GM21367 (cell line): Measurements from ENCODE around the gene SOWAHA.
"Not testable (repeated sequence)": the region's sequence is repeated elsewhere in the genome, so short reads cannot be mapped to it uniquely, and the experiment has no call there.

ENCODE experiments used
- ATAC-seq: cut with Tn5 transposase; IDR thresholded peaks from one replicate; pipeline ENCODE4 v1.9.1; 2021; ENCODE audit not compliant: unreplicated experiment

The SOWAHA gene

DNA sequence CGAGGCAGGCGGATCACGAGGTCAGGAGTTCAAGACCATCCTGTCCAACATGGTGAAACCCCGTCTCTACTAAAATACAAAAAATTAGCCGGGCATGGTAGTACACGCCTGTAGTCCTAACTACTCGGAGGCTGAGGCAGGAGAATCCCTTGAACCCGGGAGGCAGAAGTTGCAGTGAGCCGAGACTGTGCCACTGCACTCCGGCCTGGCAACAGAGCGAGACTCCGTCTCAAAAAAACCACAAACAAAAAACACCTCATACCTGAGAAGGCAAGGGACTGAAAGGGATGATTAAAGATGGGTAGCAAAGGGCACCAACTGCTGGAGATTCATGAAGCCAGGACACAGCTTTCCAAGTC, 6.3 kb upstream of the SOWAHA start:
- not testable (repeated sequence) for ATAC-seq

DNA sequence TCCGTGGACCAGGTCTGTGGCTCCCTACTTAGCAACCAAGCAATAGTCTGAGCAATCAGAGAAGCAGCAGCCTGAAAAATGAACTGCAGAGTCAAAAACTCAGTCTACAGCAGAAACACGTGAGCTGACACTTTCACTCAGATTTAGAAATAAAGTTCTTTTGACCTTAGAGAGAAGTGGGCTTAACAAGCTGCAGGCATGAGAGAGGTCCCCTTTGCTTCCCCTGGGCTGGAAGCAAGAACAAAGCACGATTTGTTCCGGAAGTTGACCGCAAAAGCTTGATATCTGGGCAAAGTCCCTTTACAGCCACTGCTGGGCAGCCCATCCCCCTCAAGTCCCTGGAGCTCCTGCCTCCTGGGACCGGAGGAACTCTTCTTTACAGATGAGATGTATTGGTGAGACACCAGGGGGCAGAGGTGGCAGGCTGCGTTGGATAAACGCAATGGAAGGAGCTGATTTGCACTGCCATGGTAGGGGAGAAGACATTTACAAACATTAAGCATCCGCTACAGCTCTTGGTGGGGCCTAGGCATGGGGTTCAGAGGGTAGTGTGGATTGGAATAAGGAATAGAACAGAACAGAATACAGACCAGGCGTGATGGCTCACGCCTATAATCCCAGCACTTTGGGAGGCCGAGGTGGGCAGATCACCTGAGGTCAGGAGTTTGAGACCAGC, 5.8 kb upstream of the SOWAHA start:
- no peak for ATAC-seq

DNA sequence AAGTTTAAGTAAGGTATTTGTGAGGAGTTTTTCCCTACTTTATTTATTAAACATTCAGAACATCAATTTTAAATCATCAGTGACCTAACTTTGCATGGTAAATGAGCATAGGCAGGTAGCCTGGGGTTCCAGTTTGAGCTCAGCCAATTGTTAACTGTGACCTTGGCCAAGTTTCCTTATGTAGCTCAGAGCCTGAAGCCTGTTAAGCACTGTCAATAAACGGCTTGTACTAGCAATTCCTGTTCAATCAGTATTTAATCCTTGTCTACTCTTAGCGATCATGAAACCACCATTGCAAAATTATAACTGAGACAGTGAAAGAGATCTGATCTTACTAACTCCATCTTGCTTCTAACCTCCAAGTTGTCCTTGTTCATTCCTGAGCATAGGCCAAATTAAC, 4.7 kb upstream of the SOWAHA start:
- no peak for ATAC-seq

DNA sequence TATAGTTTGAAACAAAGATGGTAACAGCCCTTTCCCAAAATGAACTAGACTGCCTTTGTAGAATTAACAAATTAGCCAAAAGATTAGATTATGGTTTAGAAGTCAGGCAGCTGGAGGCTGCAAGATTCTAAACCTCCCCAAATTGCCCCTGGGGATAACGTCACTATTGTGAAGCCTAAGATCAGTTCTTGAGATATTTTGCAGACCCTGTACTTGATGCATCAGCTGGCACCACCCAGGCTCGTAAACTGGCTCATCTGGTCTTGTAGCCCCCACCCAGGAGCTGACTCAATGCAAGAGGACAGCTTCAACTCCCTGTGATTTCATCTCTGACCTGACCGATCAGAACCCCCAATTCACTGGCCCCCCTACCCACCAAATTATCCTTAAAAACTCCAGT, 4.2 kb upstream of the SOWAHA start:
- ATAC-seq: no peak

DNA sequence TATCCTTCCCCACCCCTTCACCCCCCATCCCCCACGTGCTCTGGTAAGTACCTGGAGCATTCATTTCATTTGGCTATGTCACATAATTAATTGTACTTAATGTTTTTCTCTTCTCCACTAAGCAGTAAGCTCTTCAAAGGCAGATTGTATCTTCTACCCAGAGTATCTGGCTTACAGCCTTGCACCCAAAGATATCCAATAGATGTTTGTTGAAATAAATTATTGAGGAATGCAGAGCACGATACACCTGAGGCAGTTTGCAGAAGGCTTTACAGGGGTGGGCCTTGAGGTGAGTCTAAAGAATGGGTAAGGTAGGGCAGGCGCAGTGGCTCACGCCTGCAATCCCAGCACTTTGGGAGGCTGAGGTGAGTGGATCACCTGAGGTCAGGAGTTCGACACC, 2.5 kb upstream of the SOWAHA start:
- no peak for ATAC-seq

DNA sequence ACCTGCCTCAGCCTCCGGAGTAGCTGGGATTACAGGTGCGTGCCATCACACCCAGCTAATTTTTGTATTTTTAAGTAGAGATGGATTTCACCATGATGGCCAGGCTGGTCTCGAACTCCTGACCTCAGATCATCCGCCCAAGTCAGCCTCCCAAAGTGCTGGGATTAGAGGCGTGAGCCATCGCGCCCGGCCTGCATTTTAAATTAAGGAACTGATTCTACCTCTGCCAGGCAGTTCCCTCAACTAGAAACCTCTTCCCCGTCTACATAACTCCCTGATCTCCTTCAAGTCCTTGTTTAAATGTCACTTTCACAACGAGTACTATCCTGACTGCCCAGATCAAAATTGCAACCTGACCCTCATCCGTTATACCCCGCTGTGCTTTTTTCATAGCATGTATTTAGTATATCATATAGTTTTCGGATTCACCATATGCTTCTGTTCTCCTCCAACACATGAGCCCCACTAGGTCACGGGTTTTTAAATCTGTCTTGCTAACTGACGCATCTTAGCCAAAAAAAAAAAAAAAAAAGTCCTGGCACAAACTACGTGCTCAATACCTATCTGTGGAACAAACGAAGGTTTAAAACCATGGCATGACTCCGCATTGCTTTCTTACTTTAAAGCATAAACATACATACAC, 858 bp upstream of the SOWAHA start:
- ATAC-seq: no peak

DNA sequence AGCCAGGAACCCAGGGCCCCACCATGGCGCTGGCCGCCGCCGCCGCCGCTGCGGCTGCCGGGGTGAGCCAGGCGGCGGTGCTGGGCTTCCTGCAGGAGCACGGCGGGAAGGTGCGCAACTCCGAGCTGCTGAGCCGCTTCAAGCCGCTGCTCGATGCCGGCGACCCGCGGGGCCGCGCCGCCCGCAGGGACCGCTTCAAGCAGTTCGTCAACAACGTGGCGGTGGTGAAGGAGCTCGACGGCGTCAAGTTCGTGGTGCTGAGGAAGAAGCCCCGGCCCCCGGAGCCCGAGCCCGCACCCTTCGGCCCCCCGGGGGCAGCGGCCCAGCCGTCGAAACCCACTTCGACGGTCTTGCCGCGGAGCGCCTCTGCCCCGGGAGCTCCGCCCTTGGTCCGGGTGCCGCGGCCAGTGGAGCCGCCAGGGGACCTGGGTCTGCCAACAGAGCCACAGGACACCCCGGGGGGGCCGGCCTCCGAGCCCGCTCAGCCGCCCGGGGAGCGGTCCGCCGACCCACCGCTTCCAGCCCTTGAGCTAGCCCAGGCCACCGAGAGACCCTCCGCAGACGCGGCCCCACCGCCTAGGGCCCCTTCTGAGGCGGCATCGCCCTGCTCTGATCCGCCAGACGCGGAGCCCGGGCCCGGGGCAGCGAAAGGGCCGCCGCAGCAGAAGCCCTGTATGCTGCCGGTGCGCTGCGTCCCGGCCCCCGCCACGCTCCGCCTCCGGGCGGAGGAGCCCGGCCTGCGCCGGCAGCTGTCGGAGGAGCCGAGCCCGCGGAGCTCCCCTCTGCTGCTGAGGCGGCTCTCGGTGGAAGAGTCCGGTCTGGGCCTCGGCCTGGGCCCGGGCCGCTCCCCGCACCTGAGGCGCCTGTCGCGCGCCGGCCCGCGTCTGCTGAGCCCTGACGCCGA, 749 bp downstream of the SOWAHA start:
- no peak for ATAC-seq

DNA sequence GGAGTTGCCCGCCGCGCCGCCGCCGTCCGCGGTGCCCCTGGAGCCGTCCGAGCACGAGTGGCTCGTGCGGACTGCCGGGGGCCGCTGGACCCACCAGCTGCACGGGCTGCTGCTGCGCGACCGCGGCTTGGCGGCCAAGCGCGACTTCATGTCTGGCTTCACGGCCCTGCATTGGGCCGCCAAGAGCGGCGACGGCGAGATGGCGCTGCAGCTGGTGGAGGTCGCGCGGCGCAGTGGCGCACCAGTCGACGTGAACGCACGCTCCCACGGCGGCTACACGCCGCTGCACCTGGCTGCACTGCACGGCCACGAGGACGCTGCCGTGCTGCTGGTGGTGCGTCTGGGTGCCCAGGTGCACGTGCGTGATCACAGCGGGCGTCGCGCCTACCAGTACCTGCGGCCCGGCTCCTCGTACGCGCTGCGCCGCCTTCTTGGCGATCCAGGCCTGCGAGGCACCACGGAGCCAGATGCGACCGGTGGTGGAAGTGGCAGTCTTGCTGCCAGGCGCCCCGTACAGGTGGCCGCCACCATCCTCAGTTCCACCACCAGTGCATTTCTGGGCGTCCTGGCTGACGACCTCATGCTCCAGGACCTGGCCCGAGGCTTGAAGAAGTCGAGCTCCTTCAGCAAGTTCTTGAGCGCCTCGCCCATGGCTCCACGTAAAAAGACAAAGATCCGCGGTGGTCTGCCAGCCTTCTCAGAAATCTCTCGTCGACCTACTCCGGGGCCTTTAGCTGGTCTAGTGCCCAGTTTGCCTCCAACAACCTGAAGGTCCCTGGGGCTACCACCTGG, 1.6 kb downstream of the SOWAHA start:
- no peak for ATAC-seq

DNA sequence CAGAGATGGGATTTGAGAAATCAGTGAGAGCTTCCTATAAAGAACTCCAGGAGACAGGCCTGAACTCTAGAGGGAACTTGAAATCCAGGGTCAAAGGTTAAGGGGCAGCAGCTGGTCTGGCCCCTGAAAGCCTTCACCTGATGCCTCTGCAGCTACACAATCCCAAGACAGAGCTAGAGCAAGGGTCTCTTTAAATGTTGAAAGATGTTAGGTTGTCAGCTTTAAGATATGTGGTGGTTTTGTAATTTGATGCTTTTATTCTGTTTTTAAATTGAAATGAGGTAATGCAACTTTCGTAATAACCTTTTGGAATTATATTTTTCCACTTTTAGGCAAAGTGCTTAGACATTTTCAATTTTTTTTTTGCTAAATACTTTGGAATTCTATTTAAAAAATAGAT, 2.4 kb downstream of the SOWAHA start:
- ATAC-seq: no peak

DNA sequence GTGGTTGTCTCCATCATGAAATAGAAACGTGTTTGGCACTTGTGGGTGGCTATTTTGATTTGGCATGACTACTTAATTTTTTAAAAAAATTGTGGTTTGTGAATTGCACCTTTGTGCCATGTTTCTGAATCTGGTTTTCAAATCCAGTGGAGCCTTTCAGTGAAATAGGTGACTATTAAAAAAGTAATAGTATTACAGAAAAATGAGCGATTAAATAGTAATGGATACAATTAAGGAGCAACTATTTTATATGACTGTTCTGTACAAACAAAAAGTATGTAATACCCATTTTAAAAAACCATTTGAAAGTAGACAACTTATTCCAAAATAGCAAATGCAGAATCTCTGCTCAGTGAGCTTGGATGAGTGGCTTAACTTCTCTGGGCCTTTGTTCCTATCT, 3.0 kb downstream of the SOWAHA start:
- no peak for ATAC-seq

DNA sequence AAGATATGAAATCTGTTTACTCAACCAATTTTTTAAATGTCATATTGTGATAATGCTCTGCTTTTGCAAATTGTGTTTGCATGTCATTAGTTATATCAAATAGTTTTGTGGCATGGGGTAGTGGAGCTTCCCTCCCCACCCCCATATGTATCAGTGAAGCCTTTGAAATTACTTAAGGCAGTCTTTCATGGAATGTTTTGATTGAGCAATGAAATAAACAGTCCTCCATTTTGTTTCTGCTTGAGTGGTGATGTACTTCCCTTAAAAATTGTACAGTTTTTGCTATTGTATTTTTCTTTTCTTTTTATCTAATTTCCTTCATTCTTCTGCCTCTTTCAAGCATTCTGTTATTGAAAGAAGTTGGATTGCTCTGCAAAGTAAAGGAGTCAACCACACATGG, 3.5 kb downstream of the SOWAHA start:
- ATAC-seq: no peak

DNA sequence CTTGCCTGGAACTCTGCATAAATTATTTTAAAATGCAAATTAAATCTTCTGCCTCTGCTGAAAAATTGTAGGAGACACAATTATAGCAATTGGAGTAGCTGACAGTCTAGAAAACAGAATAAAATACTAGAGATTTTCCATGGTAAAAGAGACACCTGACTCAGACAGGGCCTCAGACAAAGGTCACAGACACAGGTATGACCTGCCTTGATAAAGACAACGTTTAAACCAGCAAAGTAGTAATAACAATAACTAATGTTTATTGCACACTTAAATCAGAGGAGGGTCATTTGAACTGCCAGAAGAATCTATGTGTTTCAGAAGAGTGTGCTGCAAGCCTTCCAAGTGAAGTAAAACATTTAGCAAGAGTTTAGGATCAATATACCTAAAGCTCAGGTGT, 3.9 kb downstream of the SOWAHA start:
- ATAC-seq: no peak

DNA sequence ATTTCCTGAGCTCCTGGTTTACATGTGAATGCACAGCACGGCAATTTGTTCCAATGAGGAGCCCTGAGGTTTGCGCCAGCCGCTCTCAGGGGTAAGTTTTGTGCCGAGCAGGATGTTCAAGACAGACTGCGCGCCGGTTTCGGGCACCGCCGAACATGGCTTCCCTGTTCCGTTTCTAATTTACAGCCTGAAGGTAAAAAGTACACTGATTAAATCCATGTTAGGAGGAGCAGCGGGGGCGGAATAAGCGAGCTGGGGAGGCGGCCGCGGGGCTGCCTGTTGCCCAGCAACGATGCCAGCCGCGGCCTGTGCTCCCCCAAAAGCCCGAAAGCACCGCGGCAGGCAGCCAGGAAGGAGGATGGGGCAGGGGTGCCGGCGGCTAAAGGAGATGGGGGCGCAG, 6.4 kb downstream of the SOWAHA start:
- no peak for ATAC-seq

DNA sequence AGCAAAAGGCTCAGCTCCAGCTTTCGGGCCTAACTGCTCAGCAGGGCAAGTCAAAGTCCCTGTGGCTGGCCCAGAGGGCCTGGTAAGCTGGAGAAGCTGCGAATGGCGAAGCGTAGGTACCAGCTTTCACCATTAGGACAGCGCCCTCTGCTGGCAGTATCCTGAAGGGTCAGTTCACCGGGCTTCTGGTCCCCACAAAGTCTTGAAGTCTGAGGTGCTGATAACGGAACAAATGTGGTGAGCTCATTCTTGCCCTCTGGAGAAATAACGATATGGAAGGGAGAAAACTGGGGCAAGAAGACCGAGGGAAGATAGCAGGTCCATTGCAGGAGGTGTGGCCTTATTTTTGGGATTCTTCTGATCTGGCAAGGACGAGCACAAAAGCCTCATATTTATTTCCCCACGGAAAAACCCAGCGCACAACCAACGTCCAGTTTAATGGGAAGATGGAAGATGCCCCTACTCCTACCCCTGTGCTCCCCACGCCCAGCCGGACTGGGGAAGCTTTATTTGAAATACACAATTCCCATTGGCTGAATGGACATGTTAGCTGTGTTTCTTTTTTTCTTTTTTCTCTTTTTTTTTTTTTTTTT, 7.2 kb downstream of the SOWAHA start:
- peak; percentile 81 for ATAC-seq

DNA sequence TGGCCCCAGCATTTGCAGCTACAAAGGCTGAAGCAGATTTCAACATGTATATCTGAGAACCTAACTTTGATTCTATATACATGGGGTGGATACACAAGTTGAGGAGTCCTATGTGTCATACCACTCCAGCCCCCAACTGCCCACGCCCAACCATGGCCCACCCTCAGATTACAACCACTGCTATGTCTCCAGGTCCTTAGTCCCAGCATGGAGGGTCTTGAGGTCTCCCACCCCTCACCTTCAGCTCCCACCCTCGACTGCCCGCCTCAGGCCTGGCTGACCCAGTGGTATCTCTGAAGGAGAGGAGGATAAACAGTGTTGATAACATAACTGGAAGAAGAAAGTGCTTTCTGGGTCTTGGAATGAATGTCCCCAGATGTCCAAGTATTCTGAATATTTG, 8.2 kb downstream of the SOWAHA start:
- no peak for ATAC-seq

DNA sequence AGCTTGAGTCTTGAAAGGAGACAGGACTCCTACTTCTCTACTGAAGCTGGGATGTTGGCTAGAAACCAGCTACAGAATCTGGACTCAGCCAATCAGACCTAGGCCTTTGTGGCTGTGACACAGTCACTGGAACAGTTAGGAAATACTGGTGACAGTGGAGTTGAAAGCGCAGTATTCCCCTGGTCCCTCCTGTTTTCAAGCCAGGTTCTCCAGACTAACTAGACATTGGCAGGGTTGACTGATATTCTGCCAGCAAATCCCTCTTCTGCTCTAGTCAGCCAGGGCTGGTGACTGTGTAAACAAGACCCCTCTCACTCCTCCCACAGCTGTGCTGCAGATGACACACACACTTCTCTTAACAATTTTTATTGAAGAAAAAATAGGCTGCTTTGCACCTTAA, 8.7 kb downstream of the SOWAHA start:
- no peak for ATAC-seq

DNA sequence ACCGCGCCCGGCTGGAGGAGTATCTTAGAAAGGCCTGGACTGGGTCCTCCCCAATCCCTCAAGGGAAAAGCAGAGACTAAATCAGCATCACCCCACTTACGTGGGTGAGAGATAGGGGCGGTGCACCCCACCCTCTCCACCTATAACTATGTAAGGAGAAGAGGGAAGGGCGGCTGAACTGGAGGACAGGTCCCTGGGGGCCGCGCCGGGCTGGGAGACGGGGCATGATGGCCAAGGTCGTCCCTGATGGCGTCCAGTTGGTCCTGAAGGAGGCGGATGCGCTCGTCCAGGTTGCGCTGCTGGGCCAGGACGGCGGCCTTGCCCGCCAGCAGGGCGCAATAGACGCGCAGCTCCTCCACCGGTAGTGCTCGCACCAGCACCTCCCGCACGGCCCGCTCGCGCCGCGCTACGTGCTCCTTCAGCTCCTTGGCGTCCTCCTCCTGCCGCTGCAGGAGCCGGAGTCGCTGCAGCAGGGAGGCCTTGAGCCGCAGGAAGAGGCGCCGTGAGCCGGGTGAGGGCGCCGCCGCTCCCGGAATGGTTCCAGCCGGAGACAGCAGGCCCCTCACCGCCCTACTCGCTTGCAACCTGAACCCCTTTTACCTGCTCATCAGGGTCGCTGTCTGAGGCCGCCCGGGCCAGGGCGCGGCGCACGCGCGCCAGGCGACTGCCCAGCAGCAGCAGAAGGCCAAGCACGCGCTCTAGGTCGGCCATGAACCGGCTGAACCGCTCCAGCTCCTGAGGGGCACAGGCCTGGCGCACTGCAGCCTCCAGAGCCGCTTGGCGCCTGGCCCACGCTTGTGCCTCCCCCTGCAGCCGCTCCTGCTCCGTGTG, 9.8 kb downstream of the SOWAHA start:
- no peak for ATAC-seq

DNA sequence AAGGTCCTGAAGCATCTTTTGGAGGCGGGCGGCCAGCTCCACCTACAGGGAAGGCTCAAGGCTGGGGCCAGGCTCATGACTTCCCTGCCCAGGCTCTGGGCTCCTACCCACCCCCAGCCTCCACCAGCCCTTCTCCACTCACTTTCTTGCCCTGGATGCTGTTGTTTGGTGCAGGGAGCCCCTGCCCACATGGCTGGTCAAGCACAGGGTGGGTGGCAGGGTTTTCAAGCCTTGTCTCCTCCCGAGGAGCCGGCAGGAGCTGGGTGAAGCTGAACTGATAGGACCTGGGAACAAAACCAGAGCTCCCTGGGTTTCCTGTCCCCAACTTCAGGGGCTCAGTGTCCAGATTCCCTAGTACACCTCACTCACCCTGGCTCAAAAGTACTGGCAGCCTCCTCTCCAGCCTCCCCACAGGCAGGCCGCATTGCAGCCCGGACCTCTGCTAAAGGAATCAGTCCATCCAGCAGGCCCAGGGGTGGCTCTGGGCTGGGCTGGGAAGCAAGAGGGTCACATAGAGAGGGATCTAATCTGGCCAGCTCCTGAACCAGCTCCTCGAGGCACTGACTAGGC, 10.5 kb downstream of the SOWAHA start:
- no peak for ATAC-seq

DNA sequence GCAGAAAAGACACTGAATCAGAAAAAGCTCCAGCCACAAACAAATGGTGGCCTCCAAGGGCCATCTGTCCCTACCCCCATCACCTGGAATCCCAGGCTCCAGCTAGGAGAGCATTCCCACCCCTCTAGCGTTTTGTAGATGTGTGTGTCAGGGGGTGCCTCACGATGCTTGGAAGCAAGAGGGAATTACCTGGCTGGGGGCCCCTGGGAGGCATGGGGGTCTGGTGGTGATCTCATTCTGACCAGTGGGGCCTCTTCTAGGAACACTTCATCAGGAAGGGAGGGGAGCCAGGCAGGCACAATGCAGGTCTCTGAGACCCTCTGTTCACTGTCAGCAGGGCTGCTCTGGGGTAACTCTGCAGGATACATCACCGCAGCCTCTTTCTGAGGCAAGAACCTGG, 11.3 kb downstream of the SOWAHA start:
- no peak for ATAC-seq
